ENCODE results near the gene TCEANC2.

The TCEANC2 gene

DNA sequence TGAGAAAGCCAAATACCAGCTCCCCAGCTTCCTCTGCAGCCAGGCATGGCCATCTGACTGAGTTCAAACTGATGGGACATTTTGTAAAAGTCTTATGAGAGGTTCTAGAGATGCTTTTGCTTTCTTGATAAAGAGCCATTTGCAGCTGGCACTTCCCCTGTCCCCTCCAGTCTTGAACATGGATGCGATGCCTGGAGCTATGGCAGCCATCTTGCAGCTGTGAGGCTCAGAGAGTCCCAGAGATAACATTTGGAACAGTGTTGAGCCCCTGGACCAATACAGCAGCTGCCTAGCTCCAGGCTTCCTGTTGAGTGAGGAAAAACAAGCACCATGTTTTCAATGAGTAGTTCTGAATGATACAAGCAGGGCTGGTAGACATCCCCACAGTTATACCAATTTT lies 85.6 kb downstream of the TCEANC2 start:
- Histone ChIP-seq H3K27ac (ENCODE audit: low read depth, low read length) (no peak overlapping the region), H3K27me3 (ENCODE audit: control insufficient read depth, insufficient read depth, low read length) (no peaks in the 10 kb centered on the region), H3K9me3 (ENCODE audit: control insufficient read depth, insufficient read depth, low read depth, low read length) (no peaks in the 10 kb centered on the region; the same call in 1 of the 2 replicates), H3K4me1 (ENCODE audit: control insufficient read depth, insufficient read depth, low read length) (peaks cover 28% of the 10 kb centered on the region), H3K4me3 (ENCODE audit: low read depth, low read length) (no peak overlapping the region), H3K9ac (ENCODE audit: low read length) (no peak overlapping the region), H3K36me3 (ENCODE audit: control insufficient read depth, insufficient read depth, low read length) (no peaks in the 10 kb centered on the region)

DNA sequence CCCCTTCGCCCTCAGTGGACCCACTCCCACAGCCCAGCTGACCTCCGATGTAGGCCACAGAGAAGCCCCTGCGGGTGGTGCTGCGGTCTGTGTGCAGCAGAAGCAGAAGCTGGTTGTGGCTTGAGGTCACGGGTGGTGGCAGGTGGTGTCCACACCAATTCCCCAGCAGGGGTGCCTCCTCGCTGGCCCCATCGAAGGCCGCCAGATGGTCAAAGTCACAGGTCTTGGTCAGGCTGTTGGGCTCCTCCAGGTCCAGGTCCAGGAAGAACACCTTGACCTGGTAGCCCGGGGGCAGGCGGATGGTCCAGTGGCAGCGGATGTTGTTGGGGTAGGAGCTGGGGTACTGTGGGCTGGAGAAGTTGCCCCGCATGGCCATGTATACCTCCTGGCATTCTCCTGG lies 86.3 kb downstream of the TCEANC2 start:
- no peaks in the 10 kb centered on the region for H3K27me3 ChIP-seq (ENCODE audit: control insufficient read depth, insufficient read depth, low read length)
- H3K4me3 ChIP-seq (ENCODE audit: low read depth, low read length): no peak overlapping the region
- H3K36me3 ChIP-seq (ENCODE audit: control insufficient read depth, insufficient read depth, low read length): no peaks in the 10 kb centered on the region
- no peak overlapping the region for H3K9ac ChIP-seq (ENCODE audit: low read length)
- no peaks in the 10 kb centered on the region; the same call in 1 of the 2 replicates for H3K9me3 ChIP-seq (ENCODE audit: control insufficient read depth, insufficient read depth, low read depth, low read length)
- H3K27ac ChIP-seq (ENCODE audit: low read depth, low read length): no peak overlapping the region
- H3K4me1 ChIP-seq (ENCODE audit: control insufficient read depth, insufficient read depth, low read length): peaks cover 28% of the 10 kb centered on the region

DNA sequence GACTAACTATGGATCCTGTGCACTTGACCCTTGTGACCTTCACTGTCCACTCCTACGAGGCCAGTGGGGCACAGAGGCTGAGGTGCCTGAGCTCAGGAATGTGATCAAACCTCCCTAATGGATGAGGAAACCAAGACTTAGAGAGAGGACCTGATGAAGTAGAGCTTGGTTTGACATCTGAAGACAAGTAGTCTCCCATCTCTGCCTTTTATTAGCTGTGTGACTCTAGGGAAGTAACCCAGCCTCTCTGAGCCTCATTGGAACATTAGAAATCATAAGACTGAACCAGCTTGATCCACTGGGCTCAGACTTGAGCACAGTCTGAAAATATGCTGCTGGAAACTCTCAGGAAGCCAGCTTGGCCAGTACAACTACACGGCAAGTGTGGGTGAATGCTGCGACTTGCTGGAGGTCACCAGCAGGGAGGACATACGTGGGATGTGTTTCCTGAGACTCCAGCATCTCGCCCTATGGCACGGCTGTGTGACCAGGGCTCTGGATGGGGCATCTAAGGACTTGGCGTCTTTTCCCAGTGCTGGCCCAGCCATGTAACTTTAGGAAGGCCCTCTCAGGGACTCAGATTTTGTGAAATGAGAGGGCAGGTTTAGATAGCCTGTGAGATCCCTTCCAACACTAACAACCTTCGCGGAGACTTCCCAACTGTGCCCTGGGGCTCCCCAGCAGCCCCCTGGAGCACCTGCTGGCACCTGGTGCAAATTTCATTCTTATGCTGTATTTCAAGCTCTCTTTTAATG lies 88.9 kb downstream of the TCEANC2 start:
- peaks cover 3% of the 10 kb centered on the region for H3K4me1 ChIP-seq (ENCODE audit: control insufficient read depth, insufficient read depth, low read length)
- H3K27ac ChIP-seq (ENCODE audit: low read depth, low read length): no peak overlapping the region
- H3K4me3 ChIP-seq (ENCODE audit: low read depth, low read length): no peak overlapping the region
- no peak overlapping the region for H3K9ac ChIP-seq (ENCODE audit: low read length)
- no peaks in the 10 kb centered on the region for H3K27me3 ChIP-seq (ENCODE audit: control insufficient read depth, insufficient read depth, low read length)
- H3K36me3 ChIP-seq (ENCODE audit: control insufficient read depth, insufficient read depth, low read length): no peaks in the 10 kb centered on the region
- no peaks in the 10 kb centered on the region; the same call in 1 of the 2 replicates for H3K9me3 ChIP-seq (ENCODE audit: control insufficient read depth, insufficient read depth, low read depth, low read length)

DNA sequence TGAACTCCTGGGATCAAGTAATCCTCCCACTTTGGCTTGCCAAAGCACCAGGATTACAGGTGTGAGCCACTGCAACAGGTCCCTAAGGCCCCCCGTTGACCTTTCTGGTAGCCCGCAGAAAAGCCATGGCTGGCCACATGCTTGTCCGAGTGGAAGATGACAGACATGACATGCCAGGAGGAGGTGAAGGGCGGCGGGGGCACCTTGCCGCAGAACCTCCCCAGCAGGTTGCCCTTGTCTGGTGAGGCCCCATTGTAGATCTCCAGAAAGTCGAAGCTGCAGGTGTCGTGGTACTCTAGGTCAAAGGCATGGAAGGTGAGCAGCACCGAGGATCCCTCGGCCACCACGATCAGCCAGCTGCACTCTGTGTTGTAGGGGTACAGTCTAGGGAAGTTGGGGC lies 91.0 kb downstream of the TCEANC2 start:
- Histone ChIP-seq H3K27ac (ENCODE audit: low read depth, low read length) (no peak overlapping the region), H3K4me3 (ENCODE audit: low read depth, low read length) (no peak overlapping the region), H3K9ac (ENCODE audit: low read length) (no peak overlapping the region), H3K36me3 (ENCODE audit: control insufficient read depth, insufficient read depth, low read length) (no peaks in the 10 kb centered on the region), H3K4me1 (ENCODE audit: control insufficient read depth, insufficient read depth, low read length) (no peaks in the 10 kb centered on the region), H3K27me3 (ENCODE audit: control insufficient read depth, insufficient read depth, low read length) (no peaks in the 10 kb centered on the region), H3K9me3 (ENCODE audit: control insufficient read depth, insufficient read depth, low read depth, low read length) (no peaks in the 10 kb centered on the region)

DNA sequence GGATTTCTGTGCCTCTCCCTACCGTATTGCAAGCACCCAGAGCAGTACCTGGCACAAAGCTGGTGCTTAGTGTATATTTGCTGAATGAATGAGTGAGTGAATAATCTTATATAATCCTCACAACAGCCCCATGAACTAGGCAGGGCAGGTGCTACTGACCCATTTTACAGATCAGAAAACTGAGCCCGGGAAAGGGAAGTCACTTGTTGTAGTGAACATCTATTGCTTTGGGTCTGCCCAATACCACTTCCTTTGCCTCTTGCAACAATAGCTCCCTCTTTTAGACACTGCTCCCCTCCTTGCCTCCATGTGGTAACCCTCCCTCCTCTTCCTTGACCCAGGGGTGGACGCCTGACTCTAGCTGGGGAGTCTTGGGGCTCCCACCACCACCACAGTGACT lies 96.3 kb downstream of the TCEANC2 start:
- no peaks in the 10 kb centered on the region for H3K36me3 ChIP-seq (ENCODE audit: control insufficient read depth, insufficient read depth, low read length)
- peaks cover 10% of the 10 kb centered on the region for H3K4me1 ChIP-seq (ENCODE audit: control insufficient read depth, insufficient read depth, low read length)
- H3K4me3 ChIP-seq (ENCODE audit: low read depth, low read length): no peak overlapping the region
- no peaks in the 10 kb centered on the region for H3K9me3 ChIP-seq (ENCODE audit: control insufficient read depth, insufficient read depth, low read depth, low read length)
- H3K9ac ChIP-seq (ENCODE audit: low read length): no peak overlapping the region
- H3K27ac ChIP-seq (ENCODE audit: low read depth, low read length): no peak overlapping the region
- no peaks in the 10 kb centered on the region; the same call in 1 of the 2 replicates for H3K27me3 ChIP-seq (ENCODE audit: control insufficient read depth, insufficient read depth, low read length)

DNA sequence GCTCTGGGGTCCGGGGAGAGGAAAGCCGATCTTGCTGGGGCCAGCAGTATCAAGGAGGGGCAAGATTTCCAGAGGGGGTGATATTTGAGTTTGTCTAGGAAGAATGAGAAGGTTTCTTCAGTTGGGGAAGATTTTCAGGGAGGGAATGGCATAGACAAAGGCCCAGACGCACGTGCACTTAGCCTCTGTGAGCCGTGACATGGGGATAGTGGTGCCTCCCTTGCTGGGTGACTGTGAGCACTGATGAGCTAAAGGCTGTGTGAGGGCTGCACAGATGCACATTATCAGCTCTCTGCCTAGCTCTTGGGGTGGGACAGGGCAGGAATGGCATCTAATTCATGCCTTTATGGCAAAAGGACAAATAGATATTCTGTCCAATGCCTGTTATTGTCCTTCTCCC lies 97.6 kb downstream of the TCEANC2 start:
- no peak overlapping the region for H3K9ac ChIP-seq (ENCODE audit: low read length)
- peaks cover 10% of the 10 kb centered on the region for H3K4me1 ChIP-seq (ENCODE audit: control insufficient read depth, insufficient read depth, low read length)
- H3K4me3 ChIP-seq (ENCODE audit: low read depth, low read length): no peak overlapping the region
- no peaks in the 10 kb centered on the region for H3K9me3 ChIP-seq (ENCODE audit: control insufficient read depth, insufficient read depth, low read depth, low read length)
- H3K27me3 ChIP-seq (ENCODE audit: control insufficient read depth, insufficient read depth, low read length): no peaks in the 10 kb centered on the region; the same call in 1 of the 2 replicates
- no peaks in the 10 kb centered on the region for H3K36me3 ChIP-seq (ENCODE audit: control insufficient read depth, insufficient read depth, low read length)
- H3K27ac ChIP-seq (ENCODE audit: low read depth, low read length): no peak overlapping the region

DNA sequence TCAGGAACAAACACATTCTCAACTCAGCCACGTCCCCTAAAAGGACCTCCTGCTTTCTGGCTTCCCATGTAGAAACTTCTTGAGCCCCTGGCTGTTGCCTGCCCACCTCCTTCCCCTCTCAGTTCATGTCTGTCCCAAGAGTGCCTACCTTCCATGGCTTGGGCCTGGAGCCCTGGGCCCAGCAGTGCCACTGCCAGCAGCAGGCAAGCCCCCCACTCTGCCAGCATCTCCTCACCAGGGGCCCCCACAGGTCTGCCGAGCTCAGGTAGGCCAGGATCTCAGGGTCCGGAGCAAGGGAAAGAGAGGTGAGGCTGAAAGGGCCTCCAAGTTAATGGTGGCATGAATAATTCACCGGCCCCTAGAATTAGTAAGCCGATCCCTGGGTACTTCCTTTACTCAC lies 99.3 kb downstream of the TCEANC2 start, which contains the start of gene CDCP2:
Gene CDCP2, minus strand, starts transcription at position 305 of the 400 bp plus-strand sequence. Its CDS starts 78 bp downstream, at position 227.
- Histone ChIP-seq H3K9ac (ENCODE audit: low read length) (no peak within 1 kb of the TSS), H3K9me3 (ENCODE audit: control insufficient read depth, insufficient read depth, low read depth, low read length) (no peaks in the 10 kb centered on the region), H3K27me3 (ENCODE audit: control insufficient read depth, insufficient read depth, low read length) (no peaks in the 10 kb centered on the region; the same call in 1 of the 2 replicates), H3K36me3 (ENCODE audit: control insufficient read depth, insufficient read depth, low read length) (no peaks in the 10 kb centered on the region), H3K27ac (ENCODE audit: low read depth, low read length) (no peak within 1 kb of the TSS), H3K4me1 (ENCODE audit: control insufficient read depth, insufficient read depth, low read length) (peaks cover 10% of the 10 kb centered on the region), H3K4me3 (ENCODE audit: low read depth, low read length) (no peak within 1 kb of the TSS)

DNA sequence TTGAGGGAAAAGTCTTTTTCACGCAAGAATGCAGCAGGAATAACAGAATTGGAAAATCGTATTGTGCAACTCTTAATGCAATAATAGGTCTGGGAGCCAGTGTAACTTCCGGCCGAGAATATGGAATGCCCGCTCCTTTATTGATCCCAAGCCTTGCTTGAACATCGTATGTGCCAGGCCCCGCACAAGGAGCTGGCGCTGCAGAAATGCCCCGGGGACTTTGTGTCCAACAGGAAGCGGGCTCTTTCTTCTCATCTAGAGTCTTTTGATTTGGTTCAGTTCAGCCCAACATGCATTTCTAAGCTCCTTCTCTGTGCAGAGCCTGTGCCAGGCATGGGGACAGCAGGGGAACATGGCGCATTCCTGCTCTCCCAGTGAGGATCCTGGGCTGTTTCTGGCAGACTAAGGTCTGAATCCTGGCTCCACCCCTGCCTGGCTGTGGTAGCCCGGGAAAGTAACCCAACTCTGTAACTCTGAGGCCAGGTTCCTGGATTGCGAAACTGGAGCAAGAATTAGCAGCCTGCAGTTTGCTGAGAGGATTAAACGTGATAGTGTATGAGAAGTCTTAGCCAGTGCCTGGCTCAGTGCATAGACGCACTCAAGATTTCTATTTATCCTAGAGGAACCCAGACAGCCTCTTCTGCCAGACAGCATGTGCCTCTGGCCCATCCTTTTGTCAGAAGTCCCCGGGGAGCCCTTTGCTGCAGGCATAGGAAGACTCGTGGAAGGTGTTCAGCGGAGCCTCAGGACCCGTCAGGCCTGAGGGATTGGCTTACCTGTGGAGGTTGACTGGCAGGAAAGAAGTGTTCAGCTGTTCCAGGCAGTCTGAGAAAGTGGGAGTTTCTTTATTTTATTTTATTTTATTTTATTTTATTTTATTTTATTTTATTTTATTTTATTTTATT lies 100.4 kb downstream of the TCEANC2 start:
- Histone ChIP-seq H3K4me3 (ENCODE audit: low read depth, low read length) (no peak overlapping the region), H3K36me3 (ENCODE audit: control insufficient read depth, insufficient read depth, low read length) (no peaks in the 10 kb centered on the region), H3K4me1 (ENCODE audit: control insufficient read depth, insufficient read depth, low read length) (peaks cover 10% of the 10 kb centered on the region), H3K27me3 (ENCODE audit: control insufficient read depth, insufficient read depth, low read length) (no peaks in the 10 kb centered on the region; the same call in 1 of the 2 replicates), H3K27ac (ENCODE audit: low read depth, low read length) (no peak overlapping the region), H3K9me3 (ENCODE audit: control insufficient read depth, insufficient read depth, low read depth, low read length) (no peaks in the 10 kb centered on the region), H3K9ac (ENCODE audit: low read length) (no peak overlapping the region)

All from HUES6 (cell line).